K562 (cell line): ENCODE data around the gene USF2. TPM values are rescaled to one million over a fixed set of nuclear protein-coding genes. Genes with fewer than 3 reads are reported as not detected.

Experiments
- ATAC-seq: fragments of 200-7000 bp; cut with Tn5 transposase; 3 replicates; pipeline ENCODE4 v1.9.1; 2020; ENCODE audit warnings: moderate library complexity
- BruUV-seq: library from RNA; stranded (reverse); fragments of 400-500 nt; replicated peaks from 2 replicates; lab custom pipeline; 2021; lab: Mats Ljungman, UMichigan
- CTCF ChIA-PET: fragments of 300-600 bp; formaldehyde crosslinking; extraction: SDS; loops from one replicate; lab custom pipeline; 2021; ENCODE audit warnings: low intra/inter-chr PET ratio; lab: Yijun Ruan, JAX
- POLR2A ChIA-PET: fragments of 300-600, 350-650 bp; sonication (Branson Sonifier 250); formaldehyde crosslinking; extraction: SDS; loops from one replicate; lab custom pipeline; 2021; ENCODE audit warnings: antibody characterized with exemption, inconsistent platforms; lab: Yijun Ruan, JAX
- DNase-seq, 4 experiments: peaks; one replicate each; pipeline versions ENCODE4 v3.0.0 to v3.0.0-alpha.2; 2011 to 2018; ENCODE audit warnings: low spot score in 3 of 4, mixed read lengths in 3 of 4; ENCODE audit errors: extremely low read depth in 1 of 4
- FAIRE-seq: peaks from 2 replicates; lab custom pipeline; 2011; peaks lifted over from hg19 to GRCh38; lab: Jason Lieb, UNC
- H2AFZ ChIP-seq: 2 replicates; pipeline ENCODE4 v1.6.0; 2011; ENCODE audit warnings: low read depth, low read length, control low read depth, inconsistent platforms
- H3K27ac ChIP-seq: fragments of 200-600 bp; 3 replicates; pipeline ENCODE4 v1.8.0; 2011; ENCODE audit warnings: low read depth, mild to moderate bottlenecking, control low read depth, inconsistent platforms, low read length, moderate library complexity, mixed read lengths; ENCODE audit errors: extremely low read depth
- H3K27me3 ChIP-seq, 2 experiments: fragments of 300-600 bp in 1 of 2; 2 replicates in 1 of 2; 3 replicates in 1 of 2; pipeline versions ENCODE4 v1.6.0 to v1.8.0; 2011; ENCODE audit warnings: inconsistent platforms in 2 of 2, low read length in 2 of 2, mild to moderate bottlenecking in 1 of 2, mixed read lengths in 1 of 2, moderate library complexity in 1 of 2; ENCODE audit not compliant: control insufficient read depth in 2 of 2, insufficient read depth in 2 of 2
- H3K36me3 ChIP-seq: fragments of 300-600 bp; 3 replicates; pipeline ENCODE4 v1.8.0; 2011; ENCODE audit warnings: mild to moderate bottlenecking, low read length, inconsistent platforms; ENCODE audit not compliant: control insufficient read depth, insufficient read depth
- H3K4me1 ChIP-seq, 2 experiments: fragments of 200-600 bp in 1 of 2; replicated peaks in 1 of 2; 2 replicates in 1 of 2; 3 replicates in 1 of 2; pipeline versions ENCODE4 v1.5.1 to v1.8.0; 2011; ENCODE audit warnings: inconsistent platforms in 2 of 2, low read length in 2 of 2, mild to moderate bottlenecking in 1 of 2, mixed read lengths in 1 of 2, moderate library complexity in 1 of 2; ENCODE audit not compliant: control insufficient read depth in 2 of 2, insufficient read depth in 2 of 2
- H3K4me2 ChIP-seq: 2 replicates; pipeline ENCODE4 v1.6.1; 2011; ENCODE audit warnings: low read length, control low read depth, inconsistent platforms, mixed read lengths; ENCODE audit not compliant: insufficient read depth
- H3K4me3 ChIP-seq: fragments of 200-600 bp; sonication (generic), shearing (Covaris generic); 2 replicates; pipeline ENCODE4 v1.5.1; 2016; ENCODE audit warnings: control low read depth, inconsistent platforms
- H3K79me2 ChIP-seq: fragments of 200-600 bp; 3 replicates; pipeline ENCODE4 v1.8.0; 2011; ENCODE audit warnings: low read length, inconsistent platforms; ENCODE audit not compliant: control insufficient read depth, insufficient read depth
- H3K9ac ChIP-seq, 2 experiments: 2 replicates each; pipeline versions ENCODE4 v1.6.0 to v1.6.1; 2011; ENCODE audit warnings: low read depth in 2 of 2, low read length in 2 of 2, control low read depth in 1 of 2, inconsistent platforms in 1 of 2, mild to moderate bottlenecking in 1 of 2, mixed read lengths in 1 of 2; ENCODE audit not compliant: insufficient read depth in 1 of 2
- H3K9me1 ChIP-seq: one replicate; pipeline ENCODE4 v1.6.0; 2011; ENCODE audit warnings: inconsistent platforms, mild to moderate bottlenecking, low read length, moderate library complexity; ENCODE audit not compliant: control insufficient read depth, insufficient read depth
- H3K9me3 ChIP-seq: replicated peaks from 2 replicates; pipeline ENCODE4 v1.5.1; 2011; ENCODE audit warnings: low read depth, low read length, inconsistent platforms; ENCODE audit not compliant: control insufficient read depth, insufficient read depth
- H4K20me1 ChIP-seq: replicated peaks from 2 replicates; pipeline ENCODE4 v1.6.1; 2011; ENCODE audit warnings: low read length, inconsistent platforms, mixed read lengths; ENCODE audit not compliant: control insufficient read depth, insufficient read depth
- ARID1B ChIP-seq: fragments of 450-650 bp; IDR thresholded peaks from 2 replicates; pipeline ENCODE4 v1.6.1; 2016; ENCODE audit warnings: antibody characterized with exemption, mild to moderate bottlenecking, inconsistent platforms
- CTCFL ChIP-seq: IDR thresholded peaks from 2 replicates; pipeline ENCODE4 v1.6.1; 2011; ENCODE audit warnings: borderline replicate concordance, low read depth, mild to moderate bottlenecking, moderate library complexity, low read length; ENCODE audit not compliant: insufficient read depth, poor library complexity, severe bottlenecking
- DPF2 ChIP-seq: fragments of 450-650 bp; IDR thresholded peaks from 2 replicates; pipeline ENCODE4 v1.6.1; 2016
- GMEB1 ChIP-seq: fragments of 250-450 bp; sonication (Bioruptor Pico); IDR thresholded peaks from 2 replicates; pipeline ENCODE4 v1.4.0; 2020; ENCODE audit warnings: mild to moderate bottlenecking
- GTF2B ChIP-seq: IDR thresholded peaks from 2 replicates; pipeline ENCODE4 v1.6.1; 2011; ENCODE audit not compliant: insufficient read length; ENCODE audit errors: extremely low read depth
- HNRNPUL1 ChIP-seq: fragments of 200-400 bp; formaldehyde crosslinking; IDR thresholded peaks from 2 replicates; pipeline ENCODE4 v1.6.1; 2017; ENCODE audit warnings: low read length
- NELFE ChIP-seq: IDR thresholded peaks from 2 replicates; pipeline ENCODE4 v1.6.1; 2011; ENCODE audit warnings: mild to moderate bottlenecking; ENCODE audit not compliant: insufficient read depth, insufficient read length
- NFIC ChIP-seq: fragments of 450-650 bp; IDR thresholded peaks from 2 replicates; pipeline ENCODE4 v1.6.1; 2017; ENCODE audit warnings: mild to moderate bottlenecking, inconsistent platforms
- PTRF ChIP-seq: fragments of 450-650 bp; IDR thresholded peaks from 2 replicates; pipeline ENCODE4 v1.6.1; 2016; ENCODE audit warnings: mild to moderate bottlenecking, missing genetic modification characterization, missing compliant biosample characterization
- SMAD2 ChIP-seq: fragments of 150-350 bp; IDR thresholded peaks from 2 replicates; pipeline ENCODE4 v1.6.1; 2014; ENCODE audit warnings: low read depth, mild to moderate bottlenecking, low read length
- SMARCC2 ChIP-seq: fragments of 450-650 bp; IDR thresholded peaks from 2 replicates; pipeline ENCODE4 v1.6.1; 2017; ENCODE audit warnings: antibody characterized with exemption, moderate library complexity, mild to moderate bottlenecking, low read depth
- SREBF2 ChIP-seq: sonication (generic); formaldehyde crosslinking; IDR thresholded peaks from 2 replicates; pipeline ENCODE4 v1.4.0; 2020; ENCODE audit warnings: mild to moderate bottlenecking, missing genetic modification reagents
- ZC3H8 ChIP-seq: fragments of 450-650 bp; IDR thresholded peaks from 2 replicates; pipeline ENCODE4 v1.6.1; 2017
- ZFP36 ChIP-seq: fragments of 150-350 bp; IDR thresholded peaks from 2 replicates; pipeline ENCODE4 v1.6.1; 2018; ENCODE audit warnings: low read length, low read depth; ENCODE audit not compliant: partially characterized antibody
- ZNF184 ChIP-seq: sonication (generic); formaldehyde crosslinking; IDR thresholded peaks from 2 replicates; pipeline ENCODE4 v1.5.0; 2020; ENCODE audit warnings: missing genetic modification reagents
- ZNF589 ChIP-seq: fragments of 200-800 bp; sonication (Bioruptor generic); IDR thresholded peaks from 2 replicates; pipeline ENCODE4 v1.6.1; 2016; ENCODE audit warnings: low read depth, missing genetic modification characterization, missing compliant biosample characterization
- ZNF668 ChIP-seq: fragments of 250-450 bp; sonication (Bioruptor Pico); IDR thresholded peaks from 2 replicates; pipeline ENCODE4 v1.8.0; 2022; ENCODE audit warnings: mild to moderate bottlenecking, inconsistent platforms
- ZNF696 ChIP-seq: fragments of 250-450 bp; sonication (Bioruptor Pico); conservative IDR thresholded peaks from 2 replicates; pipeline ENCODE4 v1.4.0; 2020; ENCODE audit warnings: mild to moderate bottlenecking, moderate library complexity
- ZNF766 ChIP-seq: fragments of 200-800 bp; sonication (Bioruptor generic); conservative IDR thresholded peaks from 2 replicates; pipeline ENCODE4 v1.6.1; 2016; ENCODE audit warnings: missing genetic modification characterization, missing compliant biosample characterization
- WGBS: fragments of 100-300 bp; shearing (Covaris generic); methylation state at CpG from one replicate; pipeline ENCODE4 v1.1.6; 2016; ENCODE audit warnings: low coverage, mixed read lengths; ENCODE audit not compliant: insufficient coverage; ENCODE audit errors: missing lambda C conversion rate; 5-methylcytosine and 5-hydroxymethylcytosine counted together
- in situ Hi-C: fragments of 300-500 bp; cut with MboI; formaldehyde crosslinking; loops from 4 replicates; pipeline ENCODE4 v1.15.0; 2018; ENCODE audit warnings: inconsistent platforms, mixed read lengths
- intact Hi-C: fragments of 100-400 bp; cut with micrococcal nuclease; formaldehyde crosslinking; loops from 2 replicates; pipeline ENCODE4 v1.14.2; 2022
- polyA plus RNA-seq, 8 experiments: library from polyadenylated mRNA; depleted of rRNA in 4 of 8; stranded (reverse) in 5 of 8; unstranded in 3 of 8; fragments of >200 nt; fragmentation: Nextera tagmentation in 2 of 8; fragmentation: Illumina TruSeq in 1 of 8; extraction: Ambion mirVana in 2 of 8; extraction: Trizol in 1 of 8; gene quantifications; 2 replicates each; pipeline versions ENCODE4 v1.2.1 to v1.2.3, GENCODE V29; 2011 to 2014; ENCODE audit warnings: inconsistent platforms in 1 of 8, missing spikeins in 1 of 8
- total RNA-seq, 7 experiments: library from RNA; depleted of rRNA in 6 of 7; stranded (reverse); fragments of >200 nt in 6 of 7; fragmentation: Illumina TruSeq in 2 of 7; extraction: Trizol in 2 of 7; gene quantifications; 2 replicates each; pipeline versions ENCODE4 v1.2.1 to v1.2.3, GENCODE V29; 2011 to 2021; ENCODE audit warnings: low replicate concordance in 1 of 7

USF2 gene
- total and polyA plus RNA-seq, 9 of the 15 experiments (the other 6 are each of a cell fraction or from before 2014, with no cell fraction given) = 0.27 to 93.7 (median 58.4) TPM

- 0 out of 2 replicates have a peak, but pooled peaks have one; percentile 69 for TF ChIP-seq ZC3H8
These were observed 29.2 kb downstream of the USF2 start (continued) for GRCh38 chr19:35297922-35298321.

GRCh38 chr19:35298561-35298972 lies 29.8 kb downstream of the USF2 start:
- peaks cover 50 to 63% of the 10 kb centered on the region in 2 experiments for H3K4me1 ChIP-seq
- H3K27me3 ChIP-seq = no peaks in the 10 kb centered on the region; a peak in 1 of 5 replicates
- H4K20me1 ChIP-seq = no peaks in the 10 kb centered on the region
- in situ Hi-C loops = no loop called here
- ATAC-seq = no peak
- H3K36me3 ChIP-seq = no peaks in the 10 kb centered on the region
- no peaks in the 10 kb centered on the region for H3K9me3 ChIP-seq
- FAIRE-seq = no peak
- BruUV-seq = no TSS peak
- intact Hi-C loops = no loop called here
- no peak for DNase-seq
- POLR2A ChIA-PET = no interaction called here
- no peak overlapping the region for H3K4me3 ChIP-seq
- 83% methylated on average over 3 of the region's 5 CpGs for WGBS
- H3K9me1 ChIP-seq = peaks cover 6% of the 10 kb centered on the region
- CTCF ChIA-PET = no interaction called here
- peak overlapping the region; percentile 8; the same call in 1 of the 2 replicates for H3K4me2 ChIP-seq
- no peaks in the 10 kb centered on the region for H3K79me2 ChIP-seq
- no peak overlapping the region for H2AFZ ChIP-seq
- no peak overlapping the region for H3K9ac ChIP-seq
- peak overlapping the region; percentile 15; the same call in 1 of the 3 replicates for H3K27ac ChIP-seq
- TF ChIP-seq SMARCC2 = no peak
- no peak for TF ChIP-seq ZNF668 (CRISPR knock-in tag)
- TF ChIP-seq ZFP36 = no peak
- 0 out of 2 replicates have a peak, but pooled peaks have one; percentile 11 for TF ChIP-seq ARID1B
- TF ChIP-seq SREBF2 (CRISPR knock-in tag) = no peak
- no peak for TF ChIP-seq GMEB1 (CRISPR knock-in tag)
- no peak for TF ChIP-seq GTF2B
- no peak for TF ChIP-seq PTRF (tag)
- no peak for TF ChIP-seq ZNF589
- no peak for TF ChIP-seq ZNF766 (CRISPR knock-in tag)
- TF ChIP-seq ZNF184 = no peak
- TF ChIP-seq ZNF696 (CRISPR knock-in tag) = no peak
- TF ChIP-seq HNRNPUL1 = no peak
- no peak for TF ChIP-seq CTCFL
- TF ChIP-seq NELFE = no peak
- TF ChIP-seq SMAD2 = no peak
- 0 out of 2 replicates have a peak, but pooled peaks have one; percentile 4 for TF ChIP-seq NFIC
- TF ChIP-seq DPF2 = 0 out of 2 replicates have a peak, but pooled peaks have one; percentile 10
